Activated CD8-positive, alpha-beta memory T cell treated with anti-CD3 and anti-CD28 coated beads for 1 hour (primary cell): Measurements from ENCODE around the gene ORAI1.
"Not testable (repeated sequence)": the region's sequence is repeated elsewhere in the genome, so short reads cannot be mapped to it uniquely, and the experiment has no call there.

Experiments
- DNase-seq, 2 donors: peaks; one replicate each; pipeline ENCODE4 v3.0.0-alpha.2; 2020; ENCODE audit warnings: low read depth in 1 of 2; ENCODE audit errors: extremely low read depth in 1 of 2

The ORAI1 gene

GRCh38 chr12:121648458-121649028, 22.2 kb downstream of the ORAI1 start:
- DNase-seq = no peak

GRCh38 chr12:121649322-121649721, 23.0 kb downstream of the ORAI1 start:
- no peak for DNase-seq

DNA sequence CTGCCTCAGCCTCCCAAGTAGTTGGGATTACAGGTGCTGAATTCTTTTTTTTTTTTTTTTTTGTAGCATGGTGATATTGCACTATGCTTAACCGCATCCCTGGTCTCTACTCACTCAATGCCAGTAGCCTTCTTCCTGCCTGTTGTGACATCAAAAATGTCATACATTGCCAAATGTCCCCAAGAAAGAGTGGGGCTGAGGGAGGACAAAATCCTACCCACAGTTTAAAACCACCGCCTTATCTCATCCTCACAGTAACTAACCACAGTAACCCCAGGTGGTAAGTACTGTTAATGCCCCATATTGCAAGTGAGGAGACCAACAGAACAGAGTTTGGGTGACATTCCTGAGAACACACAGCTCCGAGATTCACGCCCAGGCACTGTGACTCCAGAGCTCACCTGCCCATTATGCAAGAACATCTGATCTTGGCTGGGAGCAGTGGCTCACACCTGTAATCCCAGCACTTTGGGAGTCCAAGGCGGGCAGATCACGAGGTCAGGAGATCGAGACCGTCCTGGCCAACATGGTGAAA, 23.6 kb downstream of the ORAI1 start:
- no peak for DNase-seq

DNA sequence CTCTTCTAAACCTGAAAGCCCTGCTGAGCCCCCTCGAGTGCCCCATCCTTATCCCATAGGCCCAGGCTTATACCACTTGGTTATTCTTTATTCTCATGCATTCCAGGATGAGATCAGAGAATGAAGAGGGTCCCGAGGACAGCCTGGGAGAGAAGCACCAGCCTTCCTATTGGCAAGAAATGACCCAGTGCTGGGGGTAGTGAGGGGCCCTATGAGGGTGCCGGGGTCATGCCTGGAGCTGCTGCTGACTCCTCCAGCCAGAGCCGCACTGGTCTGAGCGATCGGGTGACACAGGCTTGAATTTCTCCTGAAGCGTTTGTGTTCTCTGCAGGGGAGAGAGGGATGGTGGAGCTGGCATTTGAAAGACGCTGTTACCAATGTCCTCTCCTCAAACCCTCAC, 25.0 kb downstream of the ORAI1 start:
- no peak for DNase-seq

GRCh38 chr12:121652767-121653497, 26.6 kb downstream of the ORAI1 start:
- DNase-seq = no peak

- no peak for DNase-seq
Measured at GRCh38 chr12:121653999-121654398, 27.7 kb downstream of the ORAI1 start.

DNA sequence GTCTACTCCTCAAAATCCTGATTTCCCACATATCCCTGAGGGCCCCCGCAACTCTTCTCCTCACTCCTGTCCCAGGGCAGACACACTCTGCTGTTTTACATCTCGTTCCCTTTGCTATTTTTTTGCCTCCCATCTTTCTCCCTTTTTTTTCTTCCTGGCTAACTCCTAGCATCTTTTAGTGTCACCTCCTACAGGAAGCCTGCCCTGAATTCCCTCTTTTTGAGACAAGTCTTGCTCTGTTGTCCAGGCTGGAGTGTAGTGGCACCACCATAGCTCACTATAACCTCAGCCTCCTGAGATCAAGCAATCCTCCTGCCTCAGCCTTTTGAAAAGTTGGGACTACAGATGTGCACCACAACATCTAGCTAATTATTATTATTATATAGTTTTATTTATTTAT, 29.8 kb downstream of the ORAI1 start:
- DNase-seq = no peak

DNA sequence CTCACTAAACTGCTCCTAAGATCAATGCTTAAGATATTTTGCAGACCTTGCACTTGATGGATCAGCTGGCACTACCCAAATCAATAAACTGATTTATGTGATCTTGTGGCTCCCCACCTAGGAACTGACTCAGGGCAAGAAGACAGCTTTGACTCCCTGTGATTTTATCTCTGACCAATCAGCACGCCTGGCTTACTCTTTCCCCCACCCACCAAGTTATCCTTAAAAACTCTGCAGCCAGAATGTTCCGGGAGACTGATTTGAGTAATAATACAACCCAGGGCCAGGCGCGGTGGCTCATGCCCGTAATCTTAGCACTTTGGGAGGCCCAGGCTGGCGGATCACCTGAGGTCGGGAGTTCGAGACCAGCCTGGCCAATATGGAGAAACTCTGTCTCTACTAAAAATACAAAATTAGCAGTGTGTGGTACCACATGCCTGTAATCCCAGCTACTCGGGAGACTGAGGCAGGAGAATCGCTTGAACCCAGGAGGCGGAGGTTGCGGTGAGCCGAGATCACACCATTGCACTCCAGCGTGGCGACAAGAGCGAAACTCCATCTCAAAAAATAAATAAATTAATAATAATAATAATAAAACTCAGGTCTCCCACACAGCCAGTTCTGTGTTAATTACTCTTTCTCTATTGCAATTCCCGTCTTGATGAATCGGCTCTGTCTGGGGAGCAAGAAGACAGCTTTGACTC, 31.1 kb downstream of the ORAI1 start:
- DNase-seq = no peak

DNA sequence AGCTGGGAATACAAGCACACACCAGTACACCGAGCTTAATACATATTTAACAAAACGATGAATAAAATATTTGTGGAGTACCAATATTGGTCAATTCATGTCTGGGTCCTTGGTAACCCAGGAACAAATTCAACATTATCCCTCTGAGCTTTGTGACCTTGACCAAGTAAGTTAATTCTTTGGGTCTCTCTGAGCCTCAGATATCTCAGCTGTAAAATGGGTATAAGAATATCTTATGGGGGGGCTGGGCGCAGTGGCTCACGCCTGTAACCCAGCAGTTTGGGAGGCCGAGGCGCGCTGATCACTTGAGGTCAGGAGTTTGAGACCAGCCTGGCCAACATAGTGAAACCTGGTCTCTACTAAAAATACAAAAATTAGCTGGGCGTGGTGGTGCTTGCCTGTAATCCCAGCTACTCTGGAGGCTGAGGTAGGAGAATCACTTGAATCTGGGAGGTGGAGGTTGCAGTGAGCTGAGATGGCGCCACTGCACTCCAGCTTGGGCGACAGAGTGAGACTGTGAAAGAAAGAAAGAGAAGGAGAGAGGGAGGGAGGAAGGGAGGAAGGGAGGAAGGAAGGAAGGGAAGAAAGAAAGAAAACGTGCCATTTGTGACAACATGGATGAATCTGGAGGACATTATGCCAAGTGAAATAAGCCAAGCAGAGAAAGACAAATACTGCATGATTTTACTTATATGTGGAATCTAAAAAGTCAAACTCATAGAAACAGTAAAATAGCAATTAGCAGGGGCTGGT, 35.2 kb downstream of the ORAI1 start:
- DNase-seq = not testable (repeated sequence)

DNA sequence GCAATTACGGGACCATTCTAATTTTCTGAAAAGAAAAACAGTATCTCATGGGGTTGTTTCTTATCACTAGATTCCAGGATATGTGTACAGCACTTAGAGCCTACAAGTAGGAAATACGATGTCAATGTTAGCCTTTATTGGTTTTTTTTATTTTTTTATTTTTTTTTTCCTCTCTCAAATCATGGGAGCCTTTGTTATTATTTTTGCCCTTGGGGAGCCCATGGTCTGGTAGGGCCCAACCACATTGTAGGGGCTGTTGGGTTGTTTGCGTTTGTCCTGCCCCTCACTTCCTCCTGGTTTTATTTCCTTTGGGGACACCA, 37.2 kb downstream of the ORAI1 start:
- DNase-seq = no peak

GRCh38 chr12:121666829-121667228, 40.5 kb downstream of the ORAI1 start:
- not testable (repeated sequence) for DNase-seq

DNA sequence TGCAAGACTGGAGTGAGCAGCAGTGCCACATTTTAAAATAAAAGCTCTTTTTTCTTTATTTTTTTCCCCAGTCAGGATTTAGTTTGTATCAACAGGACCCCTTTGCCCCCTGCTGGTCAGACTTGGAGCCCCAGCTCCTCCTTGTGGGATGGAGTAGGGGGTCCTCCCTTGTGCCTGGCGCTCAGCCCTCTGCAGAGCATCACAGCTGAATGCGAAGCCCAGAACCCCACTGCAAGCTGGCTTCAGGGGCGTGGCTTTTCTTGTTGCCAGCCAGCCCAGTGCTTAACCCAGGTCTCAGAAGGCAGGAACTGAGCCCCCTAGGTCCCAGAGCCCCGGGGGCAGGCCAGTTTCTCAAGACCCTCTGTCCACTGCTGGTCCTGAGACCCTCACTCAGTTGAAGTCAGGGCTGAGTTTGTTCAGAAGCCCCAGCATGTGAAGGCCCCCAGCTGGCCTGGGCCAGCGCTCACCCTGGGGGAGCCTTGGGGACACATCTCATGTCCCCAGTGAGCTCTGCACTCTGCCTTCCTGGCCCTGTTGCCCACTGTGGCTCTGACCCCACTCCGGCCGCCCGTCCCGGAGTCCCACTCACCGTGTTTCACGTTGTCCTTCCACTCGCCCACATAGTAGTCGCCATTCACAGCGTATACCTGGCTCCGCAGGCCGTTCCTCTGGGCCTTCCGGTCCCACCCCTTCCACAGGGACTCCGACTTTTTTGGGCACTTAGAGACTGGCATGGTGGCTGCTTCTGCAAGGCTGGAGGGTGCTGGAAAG, 42.6 kb downstream of the ORAI1 start:
- DNase-seq = peak; percentile 35 to 51

- DNase-seq = no peak
Measured at GRCh38 chr12:121669521-121669900, 43.2 kb downstream of the ORAI1 start, which contains the start of gene MORN3. Gene MORN3, minus strand, starts transcription at chr12:121669654. Its CDS starts 171 bp downstream, at chr12:121669483.

DNA sequence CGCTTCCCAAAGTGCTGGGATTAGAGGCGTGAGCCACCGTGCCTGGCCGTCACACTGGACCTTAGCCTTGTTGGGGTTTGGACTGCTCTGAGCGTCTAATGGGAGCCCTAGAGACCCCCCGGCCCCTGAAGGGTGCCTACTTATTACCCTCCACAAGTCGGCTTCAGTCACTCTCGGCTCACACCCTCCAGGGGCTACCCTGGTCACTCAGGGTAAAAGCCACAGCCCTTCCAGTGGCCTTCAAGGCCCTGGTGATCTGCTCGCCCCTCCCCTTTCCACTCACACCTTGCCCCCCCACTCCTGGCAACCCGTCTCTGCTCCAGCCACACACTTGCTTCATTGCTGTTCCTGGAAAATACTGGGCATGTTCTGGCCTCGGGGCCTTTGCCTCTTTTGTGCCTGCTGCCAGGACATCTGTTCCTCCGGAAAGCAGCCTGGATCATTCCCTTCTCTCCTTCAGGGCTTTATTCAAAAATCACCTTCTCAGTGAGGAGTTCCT, 46.7 kb downstream of the ORAI1 start:
- DNase-seq = no peak

DNA sequence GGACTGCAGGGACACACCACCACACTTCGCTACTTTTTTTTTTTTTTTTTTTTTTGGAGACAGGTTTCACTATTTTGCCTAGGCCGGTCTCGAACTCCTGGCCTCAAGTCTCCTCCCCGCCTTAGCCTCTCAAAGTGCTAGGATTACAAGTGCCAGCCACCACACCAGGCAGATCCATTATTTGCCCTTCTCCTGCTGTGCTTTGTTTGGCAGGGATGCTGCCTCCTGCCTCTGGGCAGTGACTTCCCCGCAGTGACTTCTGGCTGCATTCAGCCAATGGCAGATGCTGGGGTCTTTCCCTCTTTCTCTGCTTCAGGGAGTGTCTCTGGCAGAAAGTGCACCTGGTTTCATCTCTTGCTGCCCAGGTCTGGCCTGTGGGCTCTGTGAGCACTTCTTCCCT, 49.9 kb downstream of the ORAI1 start:
- no peak for DNase-seq

- DNase-seq = no peak
Measured at GRCh38 chr12:121678305-121678704, 52.0 kb downstream of the ORAI1 start.

GRCh38 chr12:121678716-121679300, 52.5 kb downstream of the ORAI1 start:
- DNase-seq = no peak

DNA sequence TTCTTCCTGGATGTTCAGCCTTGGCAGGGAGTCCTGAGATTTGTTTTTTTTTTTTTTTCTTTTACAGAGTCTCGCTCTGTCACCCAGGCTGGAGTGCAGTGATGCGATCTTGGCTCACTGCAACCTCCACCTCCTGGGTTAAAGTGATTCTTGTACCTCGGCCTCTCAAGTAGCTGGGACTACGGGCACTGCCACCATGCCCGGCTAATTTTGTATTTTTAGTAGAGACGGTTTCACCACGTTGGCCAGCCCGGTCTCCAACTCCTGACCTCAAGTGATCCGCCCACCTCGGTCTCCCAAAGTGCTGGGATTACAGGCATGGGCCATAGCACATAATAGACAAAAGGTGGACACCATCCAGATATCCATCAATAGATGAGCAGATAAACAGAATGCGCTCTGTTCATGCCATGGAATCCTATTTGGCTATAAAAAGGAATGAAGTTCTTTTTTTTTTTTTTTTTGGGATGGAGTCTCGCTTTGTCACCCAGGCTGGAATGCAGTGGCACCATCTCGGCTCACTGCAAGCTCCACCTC, 53.4 kb downstream of the ORAI1 start:
- DNase-seq = not testable (repeated sequence)

- no peak for DNase-seq
Measured at GRCh38 chr12:121688966-121689365, 62.6 kb downstream of the ORAI1 start.

GRCh38 chr12:121689430-121689829, 63.1 kb downstream of the ORAI1 start:
- DNase-seq = no peak
